HG02588 (cell line): Measurements from ENCODE around the gene TMEM225.
"Not testable (repeated sequence)": the region's sequence is repeated elsewhere in the genome, so short reads cannot be mapped to it uniquely, and the experiment has no call there.

Experiments used
- ATAC-seq: cut with Tn5 transposase; IDR thresholded peaks from one replicate; pipeline ENCODE4 v1.9.1; 2021; ENCODE audit warnings: mild to moderate bottlenecking, moderate library complexity; ENCODE audit not compliant: unreplicated experiment

The TMEM225 gene

GRCh38 chr11:123885570-123885969, at the start of gene TMEM225:
TMEM225 (minus strand) TSS chr11:123885670; CDS start chr11:123885425, 245 bp downstream.
- ATAC-seq = no peak

- ATAC-seq = no peak
These were observed 38.6 kb upstream of the TMEM225 start for GRCh38 chr11:123924027-123924426.

- no peak for ATAC-seq
These were observed 35.5 kb upstream of the TMEM225 start for GRCh38 chr11:123920943-123921342.

- ATAC-seq = no peak
These were observed 20.4 kb upstream of the TMEM225 start for GRCh38 chr11:123905826-123906225.

- no peak for ATAC-seq
These were observed 19.5 kb upstream of the TMEM225 start for GRCh38 chr11:123904932-123905331.

GRCh38 chr11:123903932-123904331, 18.5 kb upstream of the TMEM225 start:
- peak; percentile 72 for ATAC-seq

GRCh38 chr11:123901867-123902266, 16.4 kb upstream of the TMEM225 start, which contains the start of gene OR8D4:
OR8D4 (plus strand) TSS chr11:123902167; CDS start chr11:123906432, 4,265 bp downstream.
- no peak for ATAC-seq

GRCh38 chr11:123899792-123900191, 14.3 kb upstream of the TMEM225 start:
- ATAC-seq = no peak

- ATAC-seq = no peak
These were observed 6.6 kb upstream of the TMEM225 start for GRCh38 chr11:123892031-123892430.

- ATAC-seq = no peak
These were observed 4.6 kb downstream of the TMEM225 start for GRCh38 chr11:123880912-123881311.

- not testable (repeated sequence) for ATAC-seq
These were observed 17.7 kb downstream of the TMEM225 start for GRCh38 chr11:123867795-123868194.

GRCh38 chr11:123865293-123865692, 20.2 kb downstream of the TMEM225 start:
- ATAC-seq = not testable (repeated sequence)

- no peak for ATAC-seq
These were observed 25.7 kb downstream of the TMEM225 start for GRCh38 chr11:123859731-123860130.

- no peak for ATAC-seq
These were observed 29.0 kb downstream of the TMEM225 start for GRCh38 chr11:123856444-123856843.

GRCh38 chr11:123853038-123853437, 32.4 kb downstream of the TMEM225 start:
- ATAC-seq = no peak

GRCh38 chr11:123852321-123852720, 33.1 kb downstream of the TMEM225 start:
- no peak for ATAC-seq

- ATAC-seq = no peak
These were observed 34.4 kb downstream of the TMEM225 start for GRCh38 chr11:123851110-123851509.

- ATAC-seq = no peak
These were observed 44.3 kb downstream of the TMEM225 start for GRCh38 chr11:123841174-123841573.

- no peak for ATAC-seq
These were observed 46.3 kb downstream of the TMEM225 start for GRCh38 chr11:123839131-123839530.

GRCh38 chr11:123838659-123839058, 46.8 kb downstream of the TMEM225 start:
- no peak for ATAC-seq

GRCh38 chr11:123838199-123838598, 47.3 kb downstream of the TMEM225 start:
- no peak for ATAC-seq

- no peak for ATAC-seq
These were observed 52.4 kb downstream of the TMEM225 start for GRCh38 chr11:123833095-123833494.
